Activated CD8-positive, alpha-beta memory T cell treated with anti-CD3 and anti-CD28 coated beads for 4 hours (primary cell): ENCODE data around the gene GAGE13.
"Not testable (repeated sequence)": the region's sequence is repeated elsewhere in the genome, so short reads cannot be mapped to it uniquely, and the experiment has no call there.

Experiments used
- DNase-seq, 2 donors: peaks; one replicate each; pipeline ENCODE4 v3.0.0-alpha.2; 2020; ENCODE audit warnings: low read depth in 2 of 2

The GAGE13 gene

DNA sequence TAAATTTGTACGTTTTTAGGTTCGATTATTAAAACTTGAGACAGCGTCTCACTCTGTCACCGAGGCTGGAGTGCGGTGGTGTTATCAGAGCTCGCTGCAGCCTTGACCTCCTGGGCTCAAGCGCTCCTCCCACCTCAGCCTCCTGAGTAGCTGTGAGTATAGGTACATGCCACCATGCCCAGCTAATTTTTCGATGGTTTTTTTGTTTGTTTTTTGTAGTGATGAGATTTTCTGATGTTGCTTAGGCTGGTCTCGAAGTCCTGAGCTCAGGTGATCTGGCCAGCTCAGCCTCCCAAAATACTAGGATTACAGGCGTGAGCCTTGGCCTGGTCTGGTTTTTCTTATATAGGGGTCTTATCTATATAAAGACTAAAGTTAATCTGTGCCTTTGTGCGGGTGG lies 961 bp upstream of the GAGE13 start:
- DNase-seq: not testable (repeated sequence)

DNA sequence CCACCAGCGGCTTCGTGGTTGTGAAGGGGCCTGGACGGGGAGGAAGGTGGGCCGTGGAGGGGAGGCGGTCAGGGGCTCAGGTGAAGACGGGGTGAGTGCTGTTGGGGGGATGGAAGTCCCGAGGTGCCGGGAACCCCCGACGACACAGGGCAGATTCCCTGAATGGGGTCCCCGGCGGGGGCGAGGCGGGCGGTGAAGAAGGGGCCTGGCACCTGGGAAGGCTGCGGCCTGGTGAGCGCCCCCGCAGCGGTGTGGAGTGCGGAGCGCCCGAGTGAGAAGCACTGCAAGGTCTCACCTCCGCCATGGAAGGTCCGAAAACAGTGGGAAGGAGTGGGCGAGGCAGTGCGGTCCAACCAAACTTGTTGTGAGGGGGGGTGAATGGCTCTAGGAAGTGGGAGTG lies 459 bp downstream of the GAGE13 start:
- DNase-seq: not testable (repeated sequence)

DNA sequence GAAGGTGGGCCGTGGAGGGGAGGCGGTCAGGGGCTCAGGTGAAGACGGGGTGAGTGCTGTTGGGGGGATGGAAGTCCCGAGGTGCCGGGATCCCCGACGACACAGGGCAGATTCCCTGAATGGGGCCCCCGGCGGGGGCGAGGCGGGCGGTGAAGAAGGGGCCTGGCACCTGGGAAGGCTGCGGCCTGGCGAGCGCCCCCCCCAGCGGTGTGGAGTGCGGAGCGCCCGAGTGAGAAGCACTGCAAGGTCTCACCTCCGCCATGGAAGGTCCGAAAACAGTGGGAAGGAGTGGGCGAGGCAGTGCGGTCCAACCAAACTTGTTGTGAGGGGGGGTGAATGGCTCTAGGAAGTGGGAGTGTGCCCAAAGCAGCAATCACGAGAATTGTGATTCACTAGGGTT lies 10.1 kb downstream of the GAGE13 start:
- not testable (repeated sequence) for DNase-seq

DNA sequence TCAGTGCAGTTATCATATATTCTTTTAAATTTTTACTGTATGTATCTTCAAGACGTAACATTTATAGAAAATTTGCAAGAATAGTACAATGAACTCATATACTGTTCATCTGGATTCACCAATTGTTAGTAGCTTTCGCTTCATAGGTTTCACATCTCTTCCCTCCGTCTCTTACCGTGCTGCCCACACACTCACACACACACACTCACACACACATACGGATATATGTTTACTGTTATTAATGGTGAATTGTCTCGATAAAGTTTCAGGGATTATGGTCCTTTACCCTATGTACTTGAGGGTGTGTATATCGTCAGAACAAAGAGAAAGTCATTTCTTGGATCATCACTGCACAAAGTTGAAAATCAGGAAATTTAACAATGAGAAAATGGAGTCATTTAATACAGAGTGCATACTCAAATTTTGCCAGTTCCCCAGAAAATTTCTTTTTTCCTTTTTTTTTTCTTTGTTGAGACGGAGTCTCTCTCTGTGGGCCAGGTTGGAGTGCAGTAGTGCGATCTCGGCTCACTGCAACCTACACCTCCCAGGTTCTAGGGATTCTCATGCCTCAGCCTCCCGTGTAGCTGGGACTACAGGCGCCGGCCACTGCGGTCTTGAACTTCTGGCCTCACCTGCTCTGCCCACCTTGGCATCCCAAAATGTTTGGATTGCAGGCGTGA lies 13.3 kb downstream of the GAGE13 start:
- not testable (repeated sequence) for DNase-seq

DNA sequence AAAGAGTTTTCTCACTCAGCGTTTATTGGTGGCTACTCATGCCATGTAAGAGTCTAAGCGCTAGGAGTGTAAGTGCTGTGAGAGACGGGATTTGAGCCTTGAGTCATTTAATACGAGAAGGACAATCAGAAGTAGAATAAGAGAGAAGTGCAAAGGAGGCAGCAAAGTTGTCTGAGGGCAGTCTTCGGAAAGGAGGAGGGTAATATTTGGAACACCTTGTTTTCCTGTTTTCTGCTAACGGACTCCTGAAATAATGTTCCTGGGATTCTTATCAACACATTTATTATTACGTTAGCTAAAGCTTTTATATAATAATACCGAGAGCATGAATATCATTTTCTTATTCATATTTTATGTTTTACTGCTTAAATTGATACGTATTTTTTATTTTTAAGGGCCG lies 14.0 kb downstream of the GAGE13 start:
- DNase-seq: not testable (repeated sequence)

DNA sequence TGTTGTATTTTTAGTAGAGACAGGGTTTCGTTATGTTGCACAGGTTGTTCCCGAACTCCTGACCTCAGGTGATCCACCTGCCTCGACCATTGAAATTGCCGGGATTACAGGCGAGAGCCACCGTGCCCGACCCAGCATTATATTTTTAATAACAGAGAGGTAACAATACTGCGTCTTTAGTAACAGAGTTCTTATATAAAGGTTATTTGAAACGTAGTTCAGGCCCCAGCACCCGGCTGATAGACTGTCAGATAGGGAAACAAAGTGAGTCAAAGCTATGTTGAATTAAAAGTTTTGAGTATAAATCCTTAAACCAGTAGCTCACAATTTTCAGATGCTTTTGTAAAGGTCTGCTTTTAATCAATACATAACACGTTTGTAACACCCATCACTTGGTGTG lies 14.8 kb downstream of the GAGE13 start:
- DNase-seq: not testable (repeated sequence)
